Measurements from ENCODE around the gene SERPINB2. TPM values are rescaled to one million over a fixed set of nuclear protein-coding genes. Genes with fewer than 3 reads are reported as not detected.

SERPINB2 gene
- total and polyA plus RNA-seq, 12 donors, result 0.17 to 1.3 (median 0.33) TPM; not detected in 8

DNA sequence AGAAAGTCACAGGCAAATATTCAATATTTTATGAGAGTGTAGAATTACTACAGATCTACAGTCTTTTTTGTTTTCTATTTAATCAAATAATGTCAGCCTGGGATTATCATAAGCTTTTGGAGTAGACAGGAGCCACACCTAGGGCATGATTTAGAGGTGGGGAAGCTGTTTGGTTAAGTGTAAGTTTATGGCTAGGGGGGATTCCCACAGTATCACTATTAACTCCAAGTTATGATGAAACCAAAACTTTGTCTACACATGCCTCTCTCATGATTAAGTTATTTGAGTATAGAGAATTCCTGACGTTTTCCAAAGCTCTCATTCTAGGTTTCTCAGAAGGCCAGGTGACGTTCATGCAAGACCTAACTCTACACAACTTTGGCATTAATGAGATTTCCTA is 22.4 kb downstream of the SERPINB2 start:
- TF ChIP-seq CTCF (IDR thresholded peaks at IDR 0.05), result no peak
- no peak for TF ChIP-seq POLR2A (IDR thresholded peaks at IDR 0.05)
- DNase-seq, result no peak
- Histone ChIP-seq H3K4me1 (replicated peaks in 1 of 2) (no peaks in the 10 kb centered on the region), H3K27me3 (no peaks in the 10 kb centered on the region), H3K36me3 (replicated peaks in 1 of 2) (no peaks in the 10 kb centered on the region), H3K4me3 (no peak overlapping the region), H3K9me3 (replicated peaks in 1 of 3) (no peaks in the 10 kb centered on the region), H3K27ac (no peak overlapping the region)
- 63 to 75% (median 69%) methylated on average over 2 of the region's 2 CpGs for WGBS, 4 donors
- intact Hi-C loops (cut with DNase I), result no loop called here

DNA sequence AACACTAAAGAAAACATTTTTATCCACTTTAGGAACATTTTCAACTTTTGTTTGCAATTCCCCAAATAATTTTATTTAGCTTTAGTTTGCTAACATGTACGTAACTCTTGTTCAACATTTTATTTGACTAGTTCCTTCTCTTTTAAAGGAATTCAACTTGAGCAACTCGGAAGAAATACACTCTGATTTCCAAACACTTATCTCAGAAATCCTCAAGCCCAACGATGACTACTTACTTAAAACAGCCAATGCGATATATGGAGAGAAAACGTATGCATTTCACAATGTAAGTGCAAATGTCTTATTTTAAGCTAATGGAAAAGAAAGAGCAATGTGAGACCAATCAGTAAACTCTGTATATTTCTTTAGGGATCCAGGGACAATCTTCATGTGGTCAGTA is 30.3 kb downstream of the SERPINB2 start:
- H3K36me3 ChIP-seq (replicated peaks in 1 of 2), result no peaks in the 10 kb centered on the region
- WGBS, 4 donors, result 68 to 78% (median 77%) methylated on average over 5 of the region's 5 CpGs
- intact Hi-C loops (cut with DNase I), result no loop called here
- H3K27me3 ChIP-seq, result no peaks in the 10 kb centered on the region
- no peak for DNase-seq
- no peaks in the 10 kb centered on the region for H3K4me1 ChIP-seq (replicated peaks in 1 of 2)
- no peak overlapping the region for H3K4me3 ChIP-seq
- no peak overlapping the region for H3K27ac ChIP-seq
- H3K9me3 ChIP-seq (replicated peaks in 1 of 3), result no peaks in the 10 kb centered on the region
- TF ChIP-seq CTCF (IDR thresholded peaks at IDR 0.05) (no peak), POLR2A (IDR thresholded peaks at IDR 0.05) (no peak)

- Histone ChIP-seq H3K27me3 (no peaks in the 10 kb centered on the region), H3K9me3 (replicated peaks in 1 of 3) (no peaks in the 10 kb centered on the region), H3K36me3 (replicated peaks in 1 of 2) (no peaks in the 10 kb centered on the region), H3K4me1 (replicated peaks in 1 of 2) (no peaks in the 10 kb centered on the region), H3K4me3 (no peak overlapping the region), H3K27ac (no peak overlapping the region)
- no peak for DNase-seq
- WGBS, 4 donors, result 61 to 69% (median 67%) methylated on average over 2 of the region's 2 CpGs
- intact Hi-C loops (cut with DNase I), result no loop called here
- TF ChIP-seq POLR2A (IDR thresholded peaks at IDR 0.05) (no peak), CTCF (IDR thresholded peaks at IDR 0.05) (no peak)
Measured at GRCh38 chr18:63922049-63922448, 34.5 kb downstream of the SERPINB2 start.

- TF ChIP-seq CTCF (IDR thresholded peaks at IDR 0.05), result no peak
- no peak for TF ChIP-seq POLR2A (IDR thresholded peaks at IDR 0.05)
- Histone ChIP-seq H3K4me3 (no peak overlapping the region), H3K9me3 (replicated peaks in 1 of 3) (no peaks in the 10 kb centered on the region), H3K27ac (no peak overlapping the region), H3K27me3 (no peaks in the 10 kb centered on the region), H3K4me1 (replicated peaks in 1 of 2) (no peaks in the 10 kb centered on the region), H3K36me3 (replicated peaks in 1 of 2) (no peaks in the 10 kb centered on the region)
- DNase-seq, result no peak
- intact Hi-C loops (cut with DNase I), result no loop called here
- 63 to 78% (median 70%) methylated on average over 1 of the region's 1 CpG for WGBS, 4 donors
Measured at GRCh38 chr18:63924551-63924950, 37.0 kb downstream of the SERPINB2 start.

Data from adrenal gland (tissue), 12 donors.